HEK293 (cell line): ENCODE results near the gene BAX.

Source experiments
- CTCF ChIA-PET: fragments of 350-600 bp; formaldehyde crosslinking; extraction: SDS; loops from one replicate; lab custom pipeline; 2021; ENCODE audit warnings: antibody characterized with exemption; lab: Yijun Ruan, JAX
- POLR2A ChIA-PET: fragments of 300-600 bp; formaldehyde crosslinking; extraction: SDS; loops from one replicate; lab custom pipeline; 2020; ENCODE audit warnings: antibody characterized with exemption, inconsistent platforms; lab: Yijun Ruan, JAX
- H3K27ac ChIP-seq: fragments of 200-500 bp; sonication (Bioruptor generic); 2 replicates; pipeline ENCODE4 v1.5.1; 2014; ENCODE audit warnings: low read depth, low read length, control low read depth, inconsistent platforms; ENCODE audit errors: extremely low read depth
- H3K36me3 ChIP-seq, 2 experiments: fragments of 200-500 bp in 1 of 2; sonication (Bioruptor generic) in 1 of 2; 1 replicate in 1 of 2; 2 replicates in 1 of 2; pipeline ENCODE4 v1.5.1; 2014 to 2017; ENCODE audit warnings: inconsistent platforms in 2 of 2, low read length in 2 of 2; ENCODE audit not compliant: control insufficient read depth in 2 of 2, insufficient read depth in 1 of 2
- H3K4me1 ChIP-seq: fragments of 200-500 bp; sonication (Bioruptor generic); 2 replicates; pipeline ENCODE4 v1.5.1; 2014; ENCODE audit warnings: mild to moderate bottlenecking, low read length, inconsistent platforms; ENCODE audit not compliant: control insufficient read depth, insufficient read depth
- H3K4me3 ChIP-seq: 2 replicates; pipeline ENCODE4 v1.5.1; 2011; ENCODE audit warnings: low read depth, mild to moderate bottlenecking, control low read depth, low read length, moderate library complexity
- H3K9me3 ChIP-seq: fragments of 200-500 bp; sonication (Bioruptor generic); 2 replicates; pipeline ENCODE4 v1.5.1; 2014; ENCODE audit warnings: low read depth, low read length, inconsistent platforms; ENCODE audit not compliant: control insufficient read depth, insufficient read depth
- BCL11A ChIP-seq: fragments of 450-650 bp; formaldehyde crosslinking; IDR thresholded peaks from 2 replicates; pipeline ENCODE4 v1.5.1; 2016; ENCODE audit warnings: low read depth, missing biosample characterization, missing genetic modification characterization
- GLIS2 ChIP-seq: fragments of 450-650 bp; formaldehyde crosslinking; IDR thresholded peaks from 2 replicates; pipeline ENCODE4 v1.5.1; 2016; ENCODE audit warnings: missing biosample characterization, missing genetic modification characterization
- KLF1 ChIP-seq: fragments of 450-650 bp; formaldehyde crosslinking; IDR thresholded peaks from 2 replicates; pipeline ENCODE4 v1.5.1; 2016; ENCODE audit warnings: missing biosample characterization, missing genetic modification characterization
- SETDB1 ChIP-seq: IDR thresholded peaks from one replicate; pipeline ENCODE4 v1.6.1; 2017; ENCODE audit warnings: mild to moderate bottlenecking, low read length, moderate library complexity, mixed read lengths; ENCODE audit not compliant: insufficient read length
- ZFHX2 ChIP-seq: fragments of 450-650 bp; formaldehyde crosslinking; conservative IDR thresholded peaks from 2 replicates; pipeline ENCODE4 v1.5.1; 2016; ENCODE audit warnings: missing biosample characterization, missing genetic modification characterization
- ZNF121 ChIP-seq: fragments of 450-650 bp; formaldehyde crosslinking; IDR thresholded peaks from 2 replicates; pipeline ENCODE4 v1.5.1; 2016; ENCODE audit warnings: missing biosample characterization, missing genetic modification characterization
- ZNF366 ChIP-seq: fragments of 450-650 bp; formaldehyde crosslinking; conservative IDR thresholded peaks from 2 replicates; pipeline ENCODE4 v1.5.1; 2016; ENCODE audit warnings: missing biosample characterization, missing genetic modification characterization
- ZNF549 ChIP-seq: fragments of 450-650 bp; IDR thresholded peaks from 2 replicates; pipeline ENCODE4 v1.5.1; 2018; ENCODE audit warnings: missing biosample characterization, missing genetic modification characterization, mild to moderate bottlenecking, inconsistent platforms, moderate library complexity
- ZNF561 ChIP-seq: fragments of 450-650 bp; IDR thresholded peaks from 2 replicates; pipeline ENCODE4 v1.5.1; 2018; ENCODE audit warnings: missing biosample characterization, missing genetic modification characterization, borderline replicate concordance
- ZNF623 ChIP-seq: fragments of 450-650 bp; formaldehyde crosslinking; IDR thresholded peaks from 2 replicates; pipeline ENCODE4 v1.5.1; 2016; ENCODE audit warnings: missing biosample characterization, missing genetic modification characterization
- ZXDB ChIP-seq: fragments of 450-650 bp; formaldehyde crosslinking; IDR thresholded peaks from 2 replicates; pipeline ENCODE4 v1.5.1; 2016; ENCODE audit warnings: missing biosample characterization, missing genetic modification characterization
- TF ChIP-seq, protein P1 (sequence below): fragments of 450-650 bp; formaldehyde crosslinking; IDR thresholded peaks from 2 replicates; pipeline ENCODE4 v1.5.1; 2016; ENCODE audit warnings: missing biosample characterization, missing genetic modification characterization
- TF ChIP-seq, protein P2 (sequence below): fragments of 450-650 bp; formaldehyde crosslinking; IDR thresholded peaks from 2 replicates; pipeline ENCODE4 v1.5.1; 2016; ENCODE audit warnings: missing biosample characterization, missing genetic modification characterization

Gene BAX

DNA sequence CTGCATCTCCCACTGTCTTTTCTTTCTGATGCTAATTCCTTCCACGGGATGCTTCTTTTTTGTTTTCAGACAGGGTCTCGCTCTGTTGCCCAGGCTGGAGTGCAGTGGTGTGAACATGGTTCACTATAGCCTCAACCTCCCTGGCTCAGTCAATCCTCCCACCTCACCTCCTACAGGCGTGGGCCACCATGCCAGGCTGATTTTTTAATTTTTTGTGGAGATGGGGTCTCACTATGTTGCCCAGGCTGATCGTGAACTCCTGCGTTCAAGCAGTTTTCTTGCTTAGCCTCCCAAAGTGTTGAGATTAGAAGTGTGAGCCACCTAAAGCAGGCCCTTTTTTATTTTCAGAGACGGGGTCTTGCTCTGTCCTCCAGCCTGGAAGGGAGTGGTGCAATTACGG, 33.6 kb downstream of the BAX start:
- Histone ChIP-seq H3K4me1 (peaks cover 5% of the 10 kb centered on the region; the same call in 1 of the 2 replicates), H3K9me3 (no peaks in the 10 kb centered on the region), H3K36me3 (peaks cover 31 to 66% of the 10 kb centered on the region in 2 experiments; a peak in 2 of 3 replicates), H3K27ac (no peak overlapping the region), H3K4me3 (no peak overlapping the region)
- ChIA-PET CTCF (no interaction called here), POLR2A (interaction anchor here (1.2 kb wide), 1 partner anchor 9 kb away, joined by 3 read pairs; no protein-coding TSS in a partner anchor)
- TF ChIP-seq BCL11A (tag by site-specific recombination), result no peak
- peak; percentile 94 for TF ChIP-seq ZNF121 (tag by site-specific recombination)

DNA sequence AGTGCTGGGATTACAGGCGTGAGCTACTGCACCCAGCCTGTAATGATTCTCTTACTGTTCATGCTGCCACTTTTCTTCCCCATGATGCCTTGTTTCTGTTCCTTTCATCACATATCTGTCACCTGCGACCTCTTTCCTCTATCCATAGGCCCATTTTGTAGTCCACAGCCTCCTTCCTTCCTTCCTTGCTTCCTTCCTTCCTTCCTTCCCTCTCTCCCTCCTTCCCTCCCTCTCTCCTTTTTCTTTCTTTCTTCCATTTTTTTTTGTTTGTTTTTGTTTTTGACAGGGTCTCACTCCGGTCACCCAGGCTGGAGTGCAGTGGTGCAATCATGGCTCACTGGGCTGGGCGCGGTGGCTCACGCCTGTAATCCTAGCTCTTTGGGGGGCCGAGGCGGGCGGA, 34.2 kb downstream of the BAX start:
- Histone ChIP-seq H3K9me3 (no peaks in the 10 kb centered on the region), H3K36me3 (peaks cover 31 to 61% of the 10 kb centered on the region in 2 experiments; a peak in 2 of 3 replicates), H3K27ac (no peak overlapping the region), H3K4me3 (no peak overlapping the region), H3K4me1 (peaks cover 5% of the 10 kb centered on the region; the same call in 1 of the 2 replicates)
- CTCF ChIA-PET, result interaction anchor here (0.7 to 0.8 kb wide), 2 partner anchors 9 to 193 kb away, joined by 3 read pairs; no protein-coding TSS in a partner anchor
- TF ChIP-seq ZNF549 (tag by site-specific recombination) (no peak), ZXDB (no peak), ZNF561 (tag by site-specific recombination) (no peak), ZNF366 (tag by site-specific recombination) (peak; percentile 92), SETDB1 (no peak)
- POLR2A ChIA-PET, result interaction anchor here (0.7 to 1.2 kb wide), 3 partner anchors 10 to 588 kb away, joined by 3 to 6 read pairs (median 5); no protein-coding TSS in a partner anchor

DNA sequence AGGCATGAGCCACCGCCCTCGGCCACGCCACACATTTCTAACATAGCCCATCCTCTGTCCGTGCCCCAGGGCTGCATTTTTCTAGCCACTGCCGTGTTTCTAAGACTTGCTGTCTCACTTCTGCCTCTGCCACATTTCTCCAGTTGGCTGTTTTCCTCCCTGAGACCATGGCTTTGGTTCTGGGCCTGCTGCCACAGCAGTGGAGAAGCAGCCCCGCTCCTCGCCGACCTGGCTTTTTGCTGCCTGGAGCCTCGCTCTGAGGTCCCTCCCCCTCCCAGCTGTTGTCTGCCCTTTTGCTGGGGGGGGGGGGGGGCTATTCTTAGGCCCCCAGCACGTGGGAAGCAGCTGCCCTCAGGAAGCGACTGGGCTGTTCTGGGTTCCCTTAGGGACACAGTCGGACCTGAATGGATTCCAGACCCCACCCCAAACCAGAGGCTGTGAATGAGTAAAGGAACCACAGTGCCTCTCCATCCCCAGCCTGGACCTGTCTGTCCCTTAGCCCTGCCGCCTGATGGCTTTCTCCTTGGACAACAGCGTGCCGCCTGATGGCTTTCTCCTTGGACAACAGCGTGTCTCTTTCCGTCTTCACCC, 35.1 kb downstream of the BAX start:
- Histone ChIP-seq H3K36me3 (peaks cover 28 to 57% of the 10 kb centered on the region in 2 experiments; a peak in 2 of 3 replicates), H3K4me1 (peaks cover 10% of the 10 kb centered on the region; the same call in 1 of the 2 replicates), H3K27ac (no peak overlapping the region)
- POLR2A ChIA-PET, result interaction anchor here (0.7 to 1.2 kb wide), 4 partner anchors 8 to 142 kb away, joined by 3 to 6 read pairs (median 4); no protein-coding TSS in a partner anchor
- TF ChIP-seq, protein P1, sequence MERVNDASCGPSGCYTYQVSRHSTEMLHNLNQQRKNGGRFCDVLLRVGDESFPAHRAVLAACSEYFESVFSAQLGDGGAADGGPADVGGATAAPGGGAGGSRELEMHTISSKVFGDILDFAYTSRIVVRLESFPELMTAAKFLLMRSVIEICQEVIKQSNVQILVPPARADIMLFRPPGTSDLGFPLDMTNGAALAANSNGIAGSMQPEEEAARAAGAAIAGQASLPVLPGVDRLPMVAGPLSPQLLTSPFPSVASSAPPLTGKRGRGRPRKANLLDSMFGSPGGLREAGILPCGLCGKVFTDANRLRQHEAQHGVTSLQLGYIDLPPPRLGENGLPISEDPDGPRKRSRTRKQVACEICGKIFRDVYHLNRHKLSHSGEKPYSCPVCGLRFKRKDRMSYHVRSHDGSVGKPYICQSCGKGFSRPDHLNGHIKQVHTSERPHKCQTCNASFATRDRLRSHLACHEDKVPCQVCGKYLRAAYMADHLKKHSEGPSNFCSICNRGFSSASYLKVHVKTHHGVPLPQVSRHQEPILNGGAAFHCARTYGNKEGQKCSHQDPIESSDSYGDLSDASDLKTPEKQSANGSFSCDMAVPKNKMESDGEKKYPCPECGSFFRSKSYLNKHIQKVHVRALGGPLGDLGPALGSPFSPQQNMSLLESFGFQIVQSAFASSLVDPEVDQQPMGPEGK (tag by site-specific recombination), result 0 out of 2 replicates have a peak, but pooled peaks have one; percentile 14
- no peak for TF ChIP-seq GLIS2 (tag by site-specific recombination)
- TF ChIP-seq, protein P2, sequence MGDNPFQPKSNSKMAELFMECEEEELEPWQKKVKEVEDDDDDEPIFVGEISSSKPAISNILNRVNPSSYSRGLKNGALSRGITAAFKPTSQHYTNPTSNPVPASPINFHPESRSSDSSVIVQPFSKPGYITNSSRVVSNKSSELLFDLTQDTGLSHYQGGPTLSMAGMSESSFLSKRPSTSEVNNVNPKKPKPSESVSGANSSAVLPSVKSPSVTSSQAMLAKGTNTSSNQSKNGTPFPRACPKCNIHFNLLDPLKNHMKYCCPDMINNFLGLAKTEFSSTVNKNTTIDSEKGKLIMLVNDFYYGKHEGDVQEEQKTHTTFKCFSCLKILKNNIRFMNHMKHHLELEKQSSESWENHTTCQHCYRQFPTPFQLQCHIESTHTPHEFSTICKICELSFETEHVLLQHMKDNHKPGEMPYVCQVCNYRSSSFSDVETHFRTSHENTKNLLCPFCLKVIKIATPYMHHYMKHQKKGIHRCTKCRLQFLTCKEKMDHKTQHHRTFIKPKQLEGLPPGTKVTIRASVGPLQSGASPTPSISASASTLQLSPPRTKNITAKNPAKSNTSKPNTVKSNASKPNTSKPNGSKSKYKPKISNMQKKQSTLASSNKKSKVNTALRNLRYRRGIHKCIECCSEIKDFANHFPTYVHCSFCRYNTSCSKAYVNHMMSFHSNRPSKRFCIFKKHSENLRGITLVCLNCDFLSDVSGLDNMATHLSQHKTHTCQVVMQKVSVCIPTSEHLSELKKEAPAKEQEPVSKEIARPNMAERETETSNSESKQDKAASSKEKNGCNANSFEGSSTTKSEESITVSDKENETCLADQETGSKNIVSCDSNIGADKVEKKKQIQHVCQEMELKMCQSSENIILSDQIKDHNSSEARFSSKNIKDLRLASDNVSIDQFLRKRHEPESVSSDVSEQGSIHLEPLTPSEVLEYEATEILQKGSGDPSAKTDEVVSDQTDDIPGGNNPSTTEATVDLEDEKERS (tag by site-specific recombination), result no peak
- TF ChIP-seq, all 188 proteins: peak for 1
- Histone ChIP-seq H3K4me3 (no peak overlapping the region), H3K9me3 (no peaks in the 10 kb centered on the region)
- CTCF ChIA-PET, result interaction anchor here (0.7 to 0.8 kb wide), 2 partner anchors 8 to 194 kb away, joined by 3 read pairs; no protein-coding TSS in a partner anchor

DNA sequence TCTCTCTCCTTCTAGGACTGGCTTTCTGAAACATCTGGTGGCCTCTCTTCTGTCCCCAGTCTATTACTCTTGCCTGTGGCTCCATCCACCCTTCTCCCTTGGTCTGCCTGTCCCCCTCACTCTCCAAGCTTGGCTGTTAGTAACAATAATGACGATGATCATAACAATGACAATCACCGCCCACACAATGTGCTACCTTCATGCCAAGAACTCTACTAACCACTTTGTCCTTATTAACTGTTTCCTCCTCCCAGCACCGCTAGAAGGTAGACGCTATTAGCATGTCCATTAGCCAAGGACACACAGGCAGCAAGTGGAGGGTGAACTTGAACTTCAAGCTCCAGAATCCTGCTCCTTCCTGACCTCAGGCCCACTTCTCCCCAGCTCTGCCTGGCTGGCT, 35.7 kb downstream of the BAX start:
- Histone ChIP-seq H3K36me3 (peaks cover 24 to 54% of the 10 kb centered on the region in 2 experiments; a peak in 2 of 3 replicates), H3K27ac (no peak overlapping the region), H3K4me3 (no peak overlapping the region), H3K9me3 (no peaks in the 10 kb centered on the region), H3K4me1 (peaks cover 12% of the 10 kb centered on the region; the same call in 1 of the 2 replicates)
- CTCF ChIA-PET, result interaction anchor here (1.3 kb wide), 1 partner anchor 11 kb away, joined by 5 read pairs; no protein-coding TSS in a partner anchor
- TF ChIP-seq ZNF623 (no peak), KLF1 (tag by site-specific recombination) (no peak), ZFHX2 (tag by site-specific recombination) (0 out of 2 replicates have a peak, but pooled peaks have one; percentile 20)
- POLR2A ChIA-PET, result interaction anchor here (0.7 kb wide), 1 partner anchor 143 kb away, joined by 6 read pairs; no protein-coding TSS in a partner anchor
